ENCODE measurements around the gene CREB3.

GRCh38 chr9:35695943-35696401 lies 36.5 kb upstream of the CREB3 start:
- TF ChIP-seq CTCF (IDR thresholded peaks at IDR 0.05; ENCODE audit: low read depth, low read length, poor library complexity, severe bottlenecking) (no peak), EZH2phosphoT487 (IDR thresholded peaks at IDR 0.05; ENCODE audit: borderline replicate concordance, low read length) (no peak)
